H9 (cell line): ENCODE data around the gene ALDH9A1. TPM values are rescaled to one million over a fixed set of nuclear protein-coding genes. Genes with fewer than 3 reads are reported as not detected.

Source experiments
- DNase-seq: peaks from one replicate; pipeline ENCODE4 v3.0.0-alpha.2; 2017
- H2AFZ ChIP-seq: one replicate; pipeline ENCODE4 v1.6.1; 2013; ENCODE audit warnings: mild to moderate bottlenecking, low read length, control low read depth, moderate library complexity
- H2AK5ac ChIP-seq: 2 replicates; pipeline ENCODE4 v1.6.1; 2013; ENCODE audit warnings: low read length, control low read depth, mixed read lengths; ENCODE audit not compliant: insufficient read length
- H2BK120ac ChIP-seq: one replicate; pipeline ENCODE4 v1.6.1; 2013; ENCODE audit warnings: low read depth, mild to moderate bottlenecking, low read length, control low read depth, inconsistent platforms; ENCODE audit not compliant: poor library complexity, severe bottlenecking
- H2BK12ac ChIP-seq: 2 replicates; pipeline ENCODE4 v1.6.1; 2013; ENCODE audit warnings: low read length, control low read depth, mixed read lengths, low read depth; ENCODE audit not compliant: insufficient read length
- H2BK15ac ChIP-seq: 2 replicates; pipeline ENCODE4 v1.6.1; 2013; ENCODE audit warnings: low read depth, low read length, control low read depth
- H2BK20ac ChIP-seq: one replicate; pipeline ENCODE4 v1.6.1; 2013; ENCODE audit warnings: low read depth, mild to moderate bottlenecking, low read length, control low read depth, inconsistent platforms; ENCODE audit not compliant: poor library complexity, severe bottlenecking
- H2BK5ac ChIP-seq: 2 replicates; pipeline ENCODE4 v1.6.1; 2013; ENCODE audit warnings: low read length, control low read depth, mixed read lengths; ENCODE audit not compliant: insufficient read length
- H3K14ac ChIP-seq: 2 replicates; pipeline ENCODE4 v1.6.1; 2013; ENCODE audit warnings: low read length, control low read depth; ENCODE audit not compliant: insufficient read depth
- H3K18ac ChIP-seq: 2 replicates; pipeline ENCODE4 v1.6.1; 2013; ENCODE audit warnings: low read depth, mild to moderate bottlenecking, mixed read lengths, low read length, control low read depth; ENCODE audit not compliant: insufficient read length
- H3K23ac ChIP-seq: 2 replicates; pipeline ENCODE4 v1.6.1; 2013; ENCODE audit warnings: low read length, control low read depth, mixed read lengths, low read depth; ENCODE audit not compliant: insufficient read length
- H3K23me2 ChIP-seq: 2 replicates; pipeline ENCODE4 v1.6.1; 2013; ENCODE audit warnings: low read depth, mild to moderate bottlenecking, mixed read lengths, low read length, control low read depth; ENCODE audit not compliant: insufficient read length, poor library complexity, severe bottlenecking
- H3K27ac ChIP-seq: 2 replicates; pipeline ENCODE4 v1.5.1; 2013; ENCODE audit warnings: low read length, control low read depth, mixed read lengths, low read depth; ENCODE audit not compliant: insufficient read length
- H3K27me3 ChIP-seq: 2 replicates; pipeline ENCODE4 v1.6.1; 2013; ENCODE audit warnings: low read length, control low read depth, inconsistent platforms; ENCODE audit not compliant: insufficient read depth
- H3K4ac ChIP-seq: 2 replicates; pipeline ENCODE4 v1.6.1; 2013; ENCODE audit warnings: low read depth, mild to moderate bottlenecking, control low read depth, inconsistent platforms, low read length, moderate library complexity
- H3K4me1 ChIP-seq: 2 replicates; pipeline ENCODE4 v1.6.1; 2013; ENCODE audit warnings: low read length, control low read depth, inconsistent platforms; ENCODE audit not compliant: insufficient read depth
- H3K4me2 ChIP-seq: 2 replicates; pipeline ENCODE4 v1.6.1; 2013; ENCODE audit warnings: low read length, control low read depth, mixed read lengths; ENCODE audit not compliant: insufficient read length, insufficient read depth
- H3K56ac ChIP-seq: 2 replicates; pipeline ENCODE4 v1.6.1; 2013; ENCODE audit warnings: low read depth, mild to moderate bottlenecking, mixed read lengths, low read length, control low read depth; ENCODE audit not compliant: insufficient read length
- H3K79me1 ChIP-seq: 2 replicates; pipeline ENCODE4 v1.6.1; 2013; ENCODE audit warnings: low read depth, mild to moderate bottlenecking, moderate library complexity, low read length, control low read depth, inconsistent platforms; ENCODE audit not compliant: insufficient read depth, poor library complexity, severe bottlenecking
- H3K79me2 ChIP-seq: 2 replicates; pipeline ENCODE4 v1.6.1; 2013; ENCODE audit warnings: low read length, control low read depth, inconsistent platforms; ENCODE audit not compliant: insufficient read depth
- H3K9ac ChIP-seq: 2 replicates; pipeline ENCODE4 v1.6.1; 2013; ENCODE audit warnings: low read length, control low read depth, mixed read lengths; ENCODE audit not compliant: insufficient read length; ENCODE audit errors: extremely low read depth
- H3K9me3 ChIP-seq: one replicate; pipeline ENCODE4 v1.6.1; 2013; ENCODE audit warnings: low read depth, low read length, inconsistent platforms; ENCODE audit not compliant: control insufficient read depth
- H3T11ph ChIP-seq: one replicate; pipeline ENCODE4 v1.6.1; 2013; ENCODE audit warnings: mild to moderate bottlenecking, low read length, control low read depth, inconsistent platforms
- H4K20me1 ChIP-seq: one replicate; pipeline ENCODE4 v1.6.1; 2013; ENCODE audit not compliant: control insufficient read depth, insufficient read length, insufficient read depth
- H4K5ac ChIP-seq: 2 replicates; pipeline ENCODE4 v1.6.1; 2013; ENCODE audit warnings: low read depth, mild to moderate bottlenecking, mixed read lengths, low read length, control low read depth; ENCODE audit not compliant: insufficient read length
- H4K8ac ChIP-seq: replicated peaks from 2 replicates; pipeline ENCODE4 v1.6.1; 2013; ENCODE audit warnings: low read length, control low read depth, mixed read lengths, low read depth; ENCODE audit not compliant: insufficient read length
- H4K91ac ChIP-seq: 2 replicates; pipeline ENCODE4 v1.6.1; 2013; ENCODE audit warnings: low read depth, mild to moderate bottlenecking, moderate library complexity, mixed read lengths, low read length, control low read depth; ENCODE audit not compliant: insufficient read length
- H3K27ac Mint-ChIP-seq, 3 experiments: 2 replicates in 2 of 3; 3 replicates in 1 of 3; pipeline ENCODE4 v1.8.0; 2020 to 2021; ENCODE audit warnings: mixed read lengths in 3 of 3, mild to moderate bottlenecking in 1 of 3, moderate library complexity in 1 of 3
- H3K27me3 Mint-ChIP-seq: 2 replicates; pipeline ENCODE4 v1.8.0; 2021; ENCODE audit warnings: low read depth, mild to moderate bottlenecking, moderate library complexity, mixed read lengths
- H3K36me3 Mint-ChIP-seq, 3 experiments: 2 replicates in 2 of 3; 3 replicates in 1 of 3; pipeline ENCODE4 v1.8.0; 2020 to 2021; ENCODE audit warnings: low read depth in 3 of 3, mixed read lengths in 3 of 3; ENCODE audit not compliant: insufficient read depth in 1 of 3
- H3K4me1 Mint-ChIP-seq, 2 experiments: 2 replicates each; pipeline ENCODE4 v1.8.0; 2020; ENCODE audit warnings: mixed read lengths in 2 of 2
- H3K4me3 Mint-ChIP-seq, 2 experiments: 2 replicates in 1 of 2; 3 replicates in 1 of 2; pipeline ENCODE4 v1.8.0; 2020 to 2021; ENCODE audit warnings: mild to moderate bottlenecking in 2 of 2, mixed read lengths in 2 of 2, moderate library complexity in 1 of 2
- H3K9me3 Mint-ChIP-seq, 2 experiments: 2 replicates in 1 of 2; 3 replicates in 1 of 2; pipeline ENCODE4 v1.8.0; 2020; ENCODE audit warnings: mild to moderate bottlenecking in 2 of 2, mixed read lengths in 2 of 2, moderate library complexity in 1 of 2
- CTCF ChIP-seq: fragments of 200-600 bp; sonication (generic); conservative IDR thresholded peaks from 3 replicates; pipeline ENCODE4 v1.8.0; 2021; ENCODE audit warnings: antibody characterized with exemption, mild to moderate bottlenecking
- WGBS: extraction: QIAGEN DNeasy Blood & Tissue Kit; methylation state at CpG from one replicate; pipeline ENCODE4 v1.1.7; 2013; ENCODE audit warnings: missing lambda C conversion rate, low lambda C conversion rate, mixed read lengths; ENCODE audit not compliant: insufficient read length; ENCODE audit errors: extremely low coverage; 5-methylcytosine and 5-hydroxymethylcytosine counted together
- total RNA-seq: library from RNA; stranded (reverse); gene quantifications from 2 replicates; pipeline ENCODE4 v1.2.1, GENCODE V29; 2021

ALDH9A1 gene
- total RNA-seq, 1 experiment from 2014 or later: 55.0 TPM

GRCh38 chr1:165632152-165632469, 66.3 kb downstream of the ALDH9A1 start:
- H2BK120ac ChIP-seq: no peak overlapping the region
- no peaks in the 10 kb centered on the region for H3K9me3 ChIP-seq
- peaks cover 7% of the 10 kb centered on the region; the same call in 1 of the 2 replicates for H3K4me1 ChIP-seq
- peaks cover 3 to 5% (median 5%) of the 10 kb centered on the region in 3 experiments; a peak in 3 of 7 replicates for H3K36me3 Mint-ChIP-seq
- peak overlapping the region; percentile 95 for H3K4me2 ChIP-seq
- H3K27ac Mint-ChIP-seq: no peak overlapping the region
- no peak overlapping the region for H3T11ph ChIP-seq
- H3K27me3 ChIP-seq: no peaks in the 10 kb centered on the region
- H3K23ac ChIP-seq: no peak overlapping the region
- no peaks in the 10 kb centered on the region for H4K20me1 ChIP-seq
- H3K56ac ChIP-seq: no peak overlapping the region
- H3K9ac ChIP-seq: peak overlapping the region; percentile 49
- no peak overlapping the region for H4K5ac ChIP-seq
- H3K79me1 ChIP-seq: no peaks in the 10 kb centered on the region
- H4K91ac ChIP-seq: no peak overlapping the region
- peaks cover 35 to 48% of the 10 kb centered on the region in 2 experiments for H3K4me1 Mint-ChIP-seq
- no peak overlapping the region for H2BK15ac ChIP-seq
- H3K27me3 Mint-ChIP-seq: no peaks in the 10 kb centered on the region
- H2AK5ac ChIP-seq: no peak overlapping the region
- H2BK20ac ChIP-seq: no peak overlapping the region
- no peak overlapping the region for H3K27ac ChIP-seq
- no peak overlapping the region for H3K18ac ChIP-seq
- no peak overlapping the region for H2BK5ac ChIP-seq
- peaks cover 3% of the 10 kb centered on the region; the same call in 1 of the 2 replicates for H3K79me2 ChIP-seq
- no peak overlapping the region for H2BK12ac ChIP-seq
- peak; percentile 48 for DNase-seq
- H3K14ac ChIP-seq: no peak overlapping the region
- peaks cover 11% of the 10 kb centered on the region for H3K23me2 ChIP-seq
- H3K4ac ChIP-seq: no peak overlapping the region
- H2AFZ ChIP-seq: no peak overlapping the region
- no peak for TF ChIP-seq CTCF
- no peaks in the 10 kb centered on the region for H3K9me3 Mint-ChIP-seq
- no CpG with 5 or more reads among the region's 5 CpGs for WGBS
- H4K8ac ChIP-seq: no peak overlapping the region
- no peak overlapping the region for H3K4me3 Mint-ChIP-seq
